ENCODE measurements around the gene ZNF639.
A peak's percentile ranks its signal among the peaks of the same experiment; 100 is the strongest.

Gene ZNF639

GRCh38 chr3:179318876-179319275 lies 4.0 kb upstream of the ZNF639 start:
- no peak for DNase-seq

GRCh38 chr3:179321668-179322285 lies 1.1 kb upstream of the ZNF639 start:
- DNase-seq: no peak

- DNase-seq: peak; percentile 66
These were observed 623 bp downstream of the ZNF639 start for GRCh38 chr3:179323197-179324110.

DNA sequence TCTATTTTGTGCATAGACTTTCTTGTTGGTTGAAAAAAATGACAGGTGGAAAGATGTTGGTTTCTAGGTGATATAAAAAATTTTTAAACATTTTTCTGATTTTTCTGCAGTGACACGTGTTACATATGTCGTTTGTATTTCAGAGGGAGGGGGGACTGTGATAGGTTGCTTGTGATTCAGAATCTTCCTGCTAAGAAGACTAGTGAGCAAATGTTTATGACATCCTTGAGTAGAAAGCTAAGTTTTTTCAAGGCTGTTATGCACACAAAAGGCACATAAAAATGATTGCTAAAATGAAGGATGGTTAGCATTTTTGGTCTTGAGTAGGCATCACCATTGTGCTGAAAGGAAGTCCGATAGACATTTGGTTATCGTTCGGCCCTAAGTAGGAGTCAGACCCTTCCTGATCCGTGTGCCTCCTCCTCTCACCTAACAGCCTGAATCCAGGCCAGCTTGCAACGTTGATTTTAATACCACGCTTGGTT lies 1.5 kb downstream of the ZNF639 start:
- DNase-seq: no peak

GRCh38 chr3:179330438-179330837 lies 7.6 kb downstream of the ZNF639 start:
- no peak for DNase-seq

- DNase-seq: no peak
These were observed 9.4 kb downstream of the ZNF639 start for GRCh38 chr3:179332240-179332639.

- no peak for DNase-seq
These were observed 10.3 kb downstream of the ZNF639 start for GRCh38 chr3:179333084-179333483.

- DNase-seq: no peak
These were observed 13.6 kb downstream of the ZNF639 start for GRCh38 chr3:179336345-179336929.

DNA sequence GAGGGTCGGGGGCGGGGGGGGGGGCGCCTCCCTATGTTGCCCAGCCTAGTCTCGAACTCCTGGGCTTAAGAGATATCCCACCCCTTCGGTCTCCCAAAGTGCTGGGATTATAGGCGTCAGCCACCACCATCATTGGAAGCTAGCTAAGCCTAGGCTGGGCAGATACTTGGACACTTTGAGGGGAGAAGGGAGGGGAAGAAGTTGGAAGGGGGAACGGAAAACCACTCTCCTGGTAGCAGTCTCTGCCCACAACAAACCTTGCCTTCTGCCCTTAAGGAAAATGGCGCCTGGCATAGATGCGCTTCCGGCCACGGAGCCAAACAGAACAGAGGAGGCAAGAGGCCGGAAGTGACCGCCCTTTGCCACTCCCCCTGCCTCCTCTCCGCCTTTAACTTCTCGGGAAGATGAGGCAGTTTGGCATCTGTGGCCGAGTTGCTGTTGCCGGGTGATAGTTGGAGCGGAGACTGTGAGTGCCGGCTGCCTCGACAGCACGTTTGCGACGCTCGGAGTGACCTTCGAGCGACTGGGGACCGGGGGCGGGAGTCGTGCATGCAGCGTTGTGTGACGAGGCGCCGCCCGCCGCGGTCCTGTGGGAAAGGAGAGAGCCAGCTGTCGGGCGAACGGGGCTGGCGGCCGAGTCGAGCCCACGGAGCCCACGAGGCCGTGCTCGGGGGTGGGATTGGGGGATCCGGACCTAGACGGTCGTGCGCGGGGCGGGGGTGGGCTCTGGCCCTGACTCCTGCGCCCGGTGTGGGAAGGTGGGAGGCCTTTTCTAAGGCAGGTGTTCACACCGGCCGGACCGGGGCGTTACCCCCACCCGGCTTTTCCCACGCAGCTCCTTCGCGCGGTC lies 24.7 kb downstream of the ZNF639 start, which contains the start of gene MFN1:
MFN1 (plus strand) TSS at position 365 of the 850 bp plus-strand sequence. CDS start 1,143 bp downstream, outside the sequence.
- peak; percentile 90 for DNase-seq

DNA sequence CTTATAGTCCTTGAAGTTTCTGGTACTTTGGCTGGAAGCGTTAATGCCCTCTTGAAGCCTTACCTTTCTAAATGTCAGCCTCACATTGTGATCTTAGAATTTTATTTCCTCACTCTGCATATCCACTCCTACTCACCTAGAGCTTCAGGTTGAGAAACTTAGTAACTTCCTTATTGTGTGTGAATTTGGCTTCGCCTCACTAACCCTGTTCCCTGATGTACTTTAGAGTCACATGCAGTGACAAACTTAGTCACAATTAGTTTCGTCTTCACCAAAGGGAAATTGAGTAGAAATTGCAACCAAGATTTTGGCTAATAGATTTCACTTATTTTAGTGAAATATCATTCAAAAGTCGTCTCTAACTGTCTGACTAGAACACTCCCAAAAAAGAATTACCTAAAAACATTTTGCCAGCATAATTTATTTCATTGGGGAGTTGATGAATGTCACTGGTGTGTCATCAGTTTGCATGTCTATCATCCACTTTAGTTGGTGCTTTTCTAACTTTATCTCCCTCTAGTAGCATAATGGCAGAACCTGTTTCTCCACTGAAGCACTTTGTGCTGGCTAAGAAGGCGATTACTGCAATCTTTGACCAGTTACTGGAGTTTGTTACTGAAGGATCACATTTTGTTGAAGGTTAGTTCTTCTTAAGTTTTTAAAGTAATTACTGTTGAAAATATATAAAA lies 25.6 kb downstream of the ZNF639 start:
- no peak for DNase-seq

- no peak for DNase-seq
These were observed 33.2 kb downstream of the ZNF639 start for GRCh38 chr3:179355996-179356395.

- DNase-seq: no peak
These were observed 40.5 kb downstream of the ZNF639 start for GRCh38 chr3:179363332-179363731.

- no peak for DNase-seq
These were observed 46.8 kb downstream of the ZNF639 start for GRCh38 chr3:179369621-179370020.

GRCh38 chr3:179373938-179374337 lies 51.1 kb downstream of the ZNF639 start:
- no peak for DNase-seq

DNA sequence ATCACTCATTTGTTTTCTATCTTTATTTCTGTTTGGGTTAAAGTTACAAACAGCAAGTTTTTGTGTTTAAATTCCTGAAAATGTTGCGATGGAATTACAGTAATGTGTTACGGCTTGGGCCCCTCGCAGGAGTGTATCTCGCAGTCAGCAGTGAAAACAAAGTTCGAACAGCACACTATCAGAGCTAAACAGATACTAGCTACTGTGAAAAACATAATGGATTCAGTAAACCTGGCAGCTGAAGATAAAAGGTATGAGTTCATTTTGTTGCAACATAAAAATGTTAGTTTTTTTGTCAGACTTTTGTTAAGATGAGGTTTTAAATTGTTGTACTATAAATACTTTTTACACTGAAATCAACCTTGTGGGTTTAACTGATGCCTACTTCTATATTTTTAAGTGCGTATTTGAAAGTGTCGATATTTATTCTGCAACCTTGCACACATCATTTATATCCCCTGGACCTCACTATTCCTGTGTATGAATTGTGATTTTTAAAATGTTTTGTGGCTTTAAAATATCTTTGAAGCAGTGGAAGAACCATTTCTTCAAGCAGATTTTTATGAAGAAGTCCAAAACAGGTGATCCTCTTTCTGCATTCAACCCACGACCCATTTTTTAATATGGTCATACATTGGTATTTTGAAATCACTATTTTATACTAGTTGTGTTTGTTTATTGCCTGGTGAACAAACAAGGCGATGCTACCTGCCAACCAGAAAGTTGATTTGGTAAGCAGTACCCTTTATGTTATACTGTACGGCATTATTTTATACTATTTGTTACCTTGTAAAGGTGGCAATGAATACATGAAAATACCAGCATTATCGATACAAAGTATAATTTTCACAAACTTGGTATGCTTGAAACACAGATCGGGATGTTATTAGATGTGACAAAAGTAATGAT lies 52.5 kb downstream of the ZNF639 start:
- no peak for DNase-seq

- DNase-seq: no peak
These were observed 53.6 kb downstream of the ZNF639 start for GRCh38 chr3:179376474-179376873.

Data from activated naive CD4-positive, alpha-beta T cell treated with anti-CD3 and anti-CD28 coated beads, Interleukin-2, amount 50 U/mL, for 16 hours (primary cell).